Lower leg skin (tissue), 3 donors: ENCODE data around the gene OSTN.

ENCODE experiments used
- POLR2A ChIP-seq, 2 donors: fragments of 450-650 bp; IDR thresholded peaks; one replicate each; pipeline ENCODE4 v1.6.1; 2016 to 2017; ENCODE audit warnings: antibody characterized with exemption in 2 of 2, mild to moderate bottlenecking in 1 of 2, moderate library complexity in 1 of 2
- TF ChIP-seq, protein P1 (sequence below), 3 donors: fragments of 450-650 bp; IDR thresholded peaks; one replicate each; pipeline ENCODE4 v1.5.1; 2016; ENCODE audit warnings: antibody characterized with exemption in 3 of 3, mild to moderate bottlenecking in 3 of 3, moderate library complexity in 2 of 3

DNA sequence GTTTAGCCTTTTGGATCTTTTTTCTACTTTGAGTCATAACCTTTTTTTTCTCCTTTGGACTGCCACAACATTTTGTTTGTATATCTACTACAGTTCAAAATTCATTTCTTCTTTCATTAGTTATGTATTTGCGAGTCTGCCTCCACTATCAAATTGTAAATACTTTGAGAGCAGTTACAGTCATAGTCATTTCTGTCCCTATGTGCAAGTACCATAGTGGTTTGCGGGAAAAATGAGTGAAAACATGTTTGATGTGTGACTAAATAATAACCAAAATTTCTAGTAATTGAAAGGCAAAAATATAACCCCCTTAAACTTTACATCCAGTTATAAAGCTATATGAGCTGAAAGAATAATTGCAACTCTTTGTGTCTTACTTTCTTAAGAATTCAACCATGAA is 84.4 kb downstream of the OSTN start:
- TF ChIP-seq, protein P1, sequence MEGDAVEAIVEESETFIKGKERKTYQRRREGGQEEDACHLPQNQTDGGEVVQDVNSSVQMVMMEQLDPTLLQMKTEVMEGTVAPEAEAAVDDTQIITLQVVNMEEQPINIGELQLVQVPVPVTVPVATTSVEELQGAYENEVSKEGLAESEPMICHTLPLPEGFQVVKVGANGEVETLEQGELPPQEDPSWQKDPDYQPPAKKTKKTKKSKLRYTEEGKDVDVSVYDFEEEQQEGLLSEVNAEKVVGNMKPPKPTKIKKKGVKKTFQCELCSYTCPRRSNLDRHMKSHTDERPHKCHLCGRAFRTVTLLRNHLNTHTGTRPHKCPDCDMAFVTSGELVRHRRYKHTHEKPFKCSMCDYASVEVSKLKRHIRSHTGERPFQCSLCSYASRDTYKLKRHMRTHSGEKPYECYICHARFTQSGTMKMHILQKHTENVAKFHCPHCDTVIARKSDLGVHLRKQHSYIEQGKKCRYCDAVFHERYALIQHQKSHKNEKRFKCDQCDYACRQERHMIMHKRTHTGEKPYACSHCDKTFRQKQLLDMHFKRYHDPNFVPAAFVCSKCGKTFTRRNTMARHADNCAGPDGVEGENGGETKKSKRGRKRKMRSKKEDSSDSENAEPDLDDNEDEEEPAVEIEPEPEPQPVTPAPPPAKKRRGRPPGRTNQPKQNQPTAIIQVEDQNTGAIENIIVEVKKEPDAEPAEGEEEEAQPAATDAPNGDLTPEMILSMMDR (IDR thresholded peaks at IDR 0.05) = no peak
- TF ChIP-seq POLR2A (IDR thresholded peaks at IDR 0.05) = no peak
